Measurements from ENCODE around the gene CXCL11. TPM values are rescaled to one million over a fixed set of nuclear protein-coding genes. Genes with fewer than 3 reads are reported as not detected.

The CXCL11 gene
- total RNA-seq, 1 experiment from 2014 or later = not detected

GRCh38 chr4:76059750-76060149 lies 23.9 kb upstream of the CXCL11 start:
- H3K27me3 Mint-ChIP-seq (ENCODE audit: insufficient read depth, unreplicated experiment) = no peaks in the 10 kb centered on the region
- no peaks in the 10 kb centered on the region for H3K27me3 ChIP-seq (replicated peaks; ENCODE audit: control insufficient read depth, insufficient read depth, low read length)
- H3K9me3 ChIP-seq = no peaks in the 10 kb centered on the region
- peaks cover 27% of the 10 kb centered on the region for H3K4me1 ChIP-seq
- DNase-seq = no peak
- no peaks in the 10 kb centered on the region for H3K36me3 Mint-ChIP-seq (ENCODE audit: insufficient read depth, unreplicated experiment)
- intact Hi-C loops (cut with micrococcal nuclease; ENCODE audit: unreplicated experiment) = no loop called here
- peaks cover 16% of the 10 kb centered on the region for H3K4me1 Mint-ChIP-seq (ENCODE audit: low read depth, unreplicated experiment)
- no peak overlapping the region for H3K27ac Mint-ChIP-seq (ENCODE audit: unreplicated experiment)
- no peaks in the 10 kb centered on the region for H3K36me3 ChIP-seq (ENCODE audit: control insufficient read depth, insufficient read depth, low read length)
- CTCF ChIA-PET = no interaction called here
- H3K4me3 ChIP-seq (ENCODE audit: low read depth, low read length) = no peak overlapping the region
- no TSS peak for BruUV-seq (replicated peaks)
- no peak overlapping the region for H3K4me3 Mint-ChIP-seq (ENCODE audit: unreplicated experiment)
- POLR2A ChIA-PET = interaction anchor here (0.6 kb wide), 1 partner anchor 336 kb away, joined by 5 read pairs; the partner anchor contains the start of gene USO1
- H3K9me3 Mint-ChIP-seq (ENCODE audit: unreplicated experiment) = no peaks in the 10 kb centered on the region
- TF ChIP-seq, protein P1, sequence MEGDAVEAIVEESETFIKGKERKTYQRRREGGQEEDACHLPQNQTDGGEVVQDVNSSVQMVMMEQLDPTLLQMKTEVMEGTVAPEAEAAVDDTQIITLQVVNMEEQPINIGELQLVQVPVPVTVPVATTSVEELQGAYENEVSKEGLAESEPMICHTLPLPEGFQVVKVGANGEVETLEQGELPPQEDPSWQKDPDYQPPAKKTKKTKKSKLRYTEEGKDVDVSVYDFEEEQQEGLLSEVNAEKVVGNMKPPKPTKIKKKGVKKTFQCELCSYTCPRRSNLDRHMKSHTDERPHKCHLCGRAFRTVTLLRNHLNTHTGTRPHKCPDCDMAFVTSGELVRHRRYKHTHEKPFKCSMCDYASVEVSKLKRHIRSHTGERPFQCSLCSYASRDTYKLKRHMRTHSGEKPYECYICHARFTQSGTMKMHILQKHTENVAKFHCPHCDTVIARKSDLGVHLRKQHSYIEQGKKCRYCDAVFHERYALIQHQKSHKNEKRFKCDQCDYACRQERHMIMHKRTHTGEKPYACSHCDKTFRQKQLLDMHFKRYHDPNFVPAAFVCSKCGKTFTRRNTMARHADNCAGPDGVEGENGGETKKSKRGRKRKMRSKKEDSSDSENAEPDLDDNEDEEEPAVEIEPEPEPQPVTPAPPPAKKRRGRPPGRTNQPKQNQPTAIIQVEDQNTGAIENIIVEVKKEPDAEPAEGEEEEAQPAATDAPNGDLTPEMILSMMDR (IDR thresholded peaks at IDR 0.05; ENCODE audit: insufficient read depth in 1 of 2, low read depth in 1 of 2, low read length in 1 of 2, severe bottlenecking in 1 of 2, unreplicated experiment in 1 of 2) = no peak

DNA sequence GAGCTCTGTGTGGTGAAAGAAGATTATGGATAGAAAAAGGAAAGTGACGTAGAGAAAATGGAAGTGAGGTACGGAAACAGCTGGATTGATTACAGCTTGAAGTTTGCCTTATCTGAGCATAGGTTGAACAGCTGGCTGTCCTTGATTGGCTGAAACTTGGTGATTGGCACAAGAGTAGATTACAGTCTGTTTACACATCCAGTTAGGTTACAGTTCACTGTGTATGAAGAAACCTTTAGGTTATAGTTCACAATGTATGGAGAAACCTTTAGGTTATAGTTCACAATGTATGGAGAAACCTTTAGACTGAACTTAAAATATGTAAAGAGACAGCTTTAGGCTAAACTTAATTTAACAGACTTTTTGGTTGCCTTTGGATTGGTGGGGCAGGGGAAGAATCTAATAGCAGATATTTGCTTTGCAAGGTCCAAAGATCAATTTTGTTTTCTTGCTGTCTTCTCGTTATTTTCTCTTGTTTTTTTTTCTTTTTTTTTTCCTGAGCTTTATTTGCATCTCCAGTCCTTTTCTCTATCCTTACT lies 23.1 kb upstream of the CXCL11 start:
- H3K9me3 Mint-ChIP-seq (ENCODE audit: unreplicated experiment) = no peaks in the 10 kb centered on the region
- peak; percentile 70 to 74 for DNase-seq
- Histone ChIP-seq H3K36me3 (ENCODE audit: control insufficient read depth, insufficient read depth, low read length) (no peaks in the 10 kb centered on the region), H3K4me3 (ENCODE audit: low read depth, low read length) (no peak overlapping the region), H3K4me1 (peaks cover 27% of the 10 kb centered on the region), H3K9me3 (no peaks in the 10 kb centered on the region), H3K27me3 (replicated peaks; ENCODE audit: control insufficient read depth, insufficient read depth, low read length) (no peaks in the 10 kb centered on the region)
- H3K27me3 Mint-ChIP-seq (ENCODE audit: insufficient read depth, unreplicated experiment) = no peaks in the 10 kb centered on the region
- H3K4me3 Mint-ChIP-seq (ENCODE audit: unreplicated experiment) = peak overlapping the region; percentile 34
- BruUV-seq (replicated peaks) = no TSS peak
- intact Hi-C loops (cut with micrococcal nuclease; ENCODE audit: unreplicated experiment) = no loop called here
- H3K36me3 Mint-ChIP-seq (ENCODE audit: insufficient read depth, unreplicated experiment) = no peaks in the 10 kb centered on the region
- ChIA-PET CTCF (interaction anchor here (1.2 kb wide), 1 partner anchor 28 kb away, joined by 5 read pairs; no protein-coding TSS in a partner anchor), POLR2A (interaction anchor here (0.6 kb wide), 1 partner anchor 335 kb away, joined by 5 read pairs; the partner anchor contains the start of gene USO1)
- TF ChIP-seq, protein P1 (IDR thresholded peaks at IDR 0.05; ENCODE audit: insufficient read depth in 1 of 2, low read depth in 1 of 2, low read length in 1 of 2, severe bottlenecking in 1 of 2, unreplicated experiment in 1 of 2) = no peak
- H3K27ac Mint-ChIP-seq (ENCODE audit: unreplicated experiment) = no peak overlapping the region
- H3K4me1 Mint-ChIP-seq (ENCODE audit: low read depth, unreplicated experiment) = peaks cover 18% of the 10 kb centered on the region

DNA sequence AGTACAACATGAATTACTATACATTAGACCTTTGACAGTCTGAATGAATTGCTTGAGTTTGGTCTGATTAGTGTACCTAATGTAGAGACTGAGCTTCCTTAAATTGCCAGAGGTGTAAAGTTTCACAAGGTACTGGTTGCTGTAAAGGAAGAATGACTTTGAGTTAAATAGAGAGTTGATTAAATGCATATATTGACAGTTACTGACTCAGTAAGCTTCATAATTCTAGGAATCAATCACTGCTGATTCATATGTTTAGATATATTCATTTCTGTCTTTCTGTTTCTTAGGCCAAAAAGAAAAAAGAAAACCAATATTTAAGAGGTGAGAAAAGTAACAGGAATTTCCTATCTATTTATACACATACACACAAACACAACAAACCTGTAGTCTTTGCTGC lies 22.4 kb upstream of the CXCL11 start:
- CTCF ChIA-PET = interaction anchor here (1.2 kb wide), 1 partner anchor 29 kb away, joined by 5 read pairs; no protein-coding TSS in a partner anchor
- no peaks in the 10 kb centered on the region for H3K36me3 ChIP-seq (ENCODE audit: control insufficient read depth, insufficient read depth, low read length)
- no peak overlapping the region for H3K4me3 ChIP-seq (ENCODE audit: low read depth, low read length)
- Mint-ChIP-seq H3K4me3 (ENCODE audit: unreplicated experiment) (peak overlapping the region; percentile 34), H3K27ac (ENCODE audit: unreplicated experiment) (no peak overlapping the region), H3K9me3 (ENCODE audit: unreplicated experiment) (no peaks in the 10 kb centered on the region), H3K27me3 (ENCODE audit: insufficient read depth, unreplicated experiment) (no peaks in the 10 kb centered on the region), H3K4me1 (ENCODE audit: low read depth, unreplicated experiment) (peaks cover 21% of the 10 kb centered on the region), H3K36me3 (ENCODE audit: insufficient read depth, unreplicated experiment) (no peaks in the 10 kb centered on the region)
- intact Hi-C loops (cut with micrococcal nuclease; ENCODE audit: unreplicated experiment) = no loop called here
- no peak for DNase-seq
- no peaks in the 10 kb centered on the region for H3K27me3 ChIP-seq (replicated peaks; ENCODE audit: control insufficient read depth, insufficient read depth, low read length)
- TF ChIP-seq, protein P1 (IDR thresholded peaks at IDR 0.05; ENCODE audit: insufficient read depth in 1 of 2, low read depth in 1 of 2, low read length in 1 of 2, severe bottlenecking in 1 of 2, unreplicated experiment in 1 of 2) = no peak
- POLR2A ChIA-PET = no interaction called here
- H3K4me1 ChIP-seq = peaks cover 27% of the 10 kb centered on the region
- no TSS peak for BruUV-seq (replicated peaks)
- H3K9me3 ChIP-seq = no peaks in the 10 kb centered on the region

Measured in Caco-2 (cell line).